Kidney tubule cell (primary cell): ENCODE results near the gene LRP2.
A peak's percentile ranks its signal among the peaks of the same experiment; 100 is the strongest.
"Not testable (repeated sequence)": the region's sequence is repeated elsewhere in the genome, so short reads cannot be mapped to it uniquely, and the experiment has no call there.

ENCODE experiments used
- DNase-seq: peaks from one replicate; pipeline ENCODE4 v3.0.0-alpha.2; 2018; ENCODE audit warnings: low spot score

The LRP2 gene

DNA sequence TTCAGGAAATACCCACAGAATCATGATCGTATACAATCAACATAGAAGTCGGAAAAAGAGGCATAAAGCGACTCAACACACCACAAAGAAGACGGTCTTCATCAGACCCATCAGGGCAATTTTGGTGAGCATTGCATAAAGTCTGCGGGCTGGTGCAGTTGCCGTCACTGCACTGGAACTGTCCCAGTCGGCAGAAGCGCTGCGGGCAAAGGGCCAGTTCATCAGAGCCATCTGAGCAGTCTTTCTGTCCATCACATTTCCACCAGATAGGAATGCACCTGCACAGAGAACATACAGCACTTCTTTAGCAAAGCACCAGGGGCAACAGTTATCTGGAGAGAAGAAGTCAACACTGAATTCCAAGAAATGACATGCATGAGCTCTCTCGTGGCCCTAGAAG, 187.2 kb downstream of the LRP2 start:
- no peak for DNase-seq

DNA sequence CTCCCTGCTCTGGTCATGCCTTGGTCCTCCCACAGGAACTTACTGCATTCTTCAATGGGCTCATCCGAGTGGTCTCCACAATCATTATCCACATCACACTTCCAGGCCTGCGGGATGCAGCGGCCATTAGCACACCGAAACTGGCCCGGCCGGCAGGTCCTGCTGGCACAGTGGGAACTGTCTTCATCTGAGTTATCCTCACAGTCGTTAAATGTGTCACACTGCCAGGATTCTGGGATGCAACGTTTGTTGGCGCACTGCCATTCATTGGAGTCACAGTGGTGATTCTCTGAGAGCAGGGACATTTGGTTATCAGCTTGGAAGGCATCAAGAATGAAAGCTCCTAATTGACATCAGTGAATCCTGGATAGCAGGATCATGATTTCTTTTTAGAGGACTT, 188.5 kb downstream of the LRP2 start:
- no peak for DNase-seq

DNA sequence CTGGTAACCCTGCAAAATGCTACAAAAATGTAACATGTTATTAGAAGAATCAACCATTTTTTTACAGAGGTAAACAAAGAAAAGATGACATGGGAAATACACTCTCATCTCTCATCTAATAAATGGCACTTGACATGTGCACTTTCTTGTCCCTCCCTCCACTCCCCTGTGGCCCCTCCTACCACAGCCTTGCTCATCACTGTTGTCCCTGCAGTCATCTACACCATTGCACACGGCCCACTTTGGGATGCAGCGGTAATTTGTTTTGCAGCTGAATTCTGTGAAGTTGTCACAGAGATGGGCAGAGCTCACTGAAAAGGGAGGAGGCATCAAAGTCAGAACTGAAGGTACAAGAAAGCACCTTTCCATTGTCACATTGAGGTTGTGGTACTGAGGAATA, 189.4 kb downstream of the LRP2 start:
- no peak for DNase-seq

DNA sequence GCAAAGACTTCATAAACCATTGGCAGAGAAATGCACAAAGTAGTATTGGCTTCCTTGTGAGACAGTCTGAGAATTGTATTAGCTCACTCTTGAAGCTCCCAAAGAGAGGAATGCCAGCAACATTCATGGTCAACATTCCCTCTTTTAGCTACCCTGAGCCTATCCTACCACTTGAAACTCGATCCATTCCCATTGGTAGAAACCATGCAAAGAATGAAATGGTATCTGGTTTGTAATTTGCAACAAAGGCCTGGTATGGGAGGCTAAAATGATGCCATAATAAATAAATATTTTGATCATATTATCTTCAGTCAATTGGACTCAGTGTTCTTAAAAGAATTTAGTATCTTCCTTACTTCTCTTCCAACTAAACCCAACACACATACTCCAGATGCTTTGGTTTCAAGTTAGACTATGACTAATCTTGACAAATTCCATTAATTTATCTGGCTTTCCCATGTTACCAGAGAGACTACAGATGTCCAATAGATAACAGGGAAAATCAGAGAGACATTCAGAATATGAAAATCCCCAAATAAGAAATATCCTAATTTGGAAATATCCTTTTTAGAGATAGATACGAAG, 190.1 kb downstream of the LRP2 start:
- DNase-seq, result peak; percentile 2

DNA sequence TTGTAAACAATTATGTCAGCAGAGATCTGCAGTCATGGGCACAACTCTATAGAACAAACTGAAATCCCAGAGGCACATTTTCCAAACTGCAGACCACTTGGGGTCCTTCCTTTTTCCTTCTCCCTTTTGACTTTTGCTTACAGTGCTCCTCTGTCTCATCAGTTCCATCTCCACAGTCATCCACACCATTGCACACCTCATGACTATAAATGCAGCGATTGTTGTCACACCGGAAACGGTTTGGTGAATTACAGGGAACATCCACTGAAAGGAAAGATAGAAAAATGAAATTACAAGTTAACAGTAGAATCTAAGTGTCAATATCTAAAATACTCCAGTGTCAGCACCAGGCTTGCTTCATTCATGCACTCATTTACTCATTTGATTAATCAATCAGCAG, 196.5 kb downstream of the LRP2 start:
- no peak for DNase-seq

DNA sequence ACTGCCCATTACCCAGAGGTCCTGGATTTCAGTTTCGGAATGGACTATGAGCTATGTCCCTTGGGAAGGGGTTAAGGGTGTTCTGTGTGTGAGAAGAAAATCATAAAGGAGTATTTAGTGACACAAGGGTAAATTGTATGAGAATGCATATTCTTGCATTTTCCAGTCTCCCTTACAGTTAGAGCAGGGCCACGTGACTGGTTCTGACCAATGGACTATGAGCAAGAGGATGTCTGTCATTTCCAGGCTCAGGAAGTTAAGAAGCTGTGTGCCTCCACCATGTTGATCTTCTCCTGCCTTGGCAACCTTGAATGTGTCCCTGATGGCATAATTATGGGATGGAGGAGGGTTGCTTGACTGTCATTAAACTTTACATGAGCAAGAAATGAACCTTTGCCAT, 198.0 kb downstream of the LRP2 start:
- no peak for DNase-seq

DNA sequence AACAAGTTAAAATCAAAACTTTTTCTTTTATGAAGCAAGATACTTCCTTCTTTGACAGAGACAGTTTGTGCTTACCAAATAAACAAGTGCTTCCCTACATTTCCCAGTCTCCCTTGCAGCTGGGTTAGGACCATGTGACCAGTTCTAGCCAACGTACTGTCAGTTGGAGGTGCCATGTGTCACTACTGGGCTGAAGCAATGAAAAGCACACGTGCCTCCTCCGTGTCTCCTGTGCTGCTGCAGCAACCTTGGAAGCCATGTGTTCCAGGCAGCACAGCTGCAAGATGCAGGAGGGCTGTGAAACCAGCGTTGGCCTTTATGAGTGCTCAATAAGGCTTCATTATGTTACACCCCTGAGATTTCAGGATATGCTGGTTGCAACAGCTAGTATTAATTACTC, 199.7 kb downstream of the LRP2 start:
- DNase-seq, result no peak

DNA sequence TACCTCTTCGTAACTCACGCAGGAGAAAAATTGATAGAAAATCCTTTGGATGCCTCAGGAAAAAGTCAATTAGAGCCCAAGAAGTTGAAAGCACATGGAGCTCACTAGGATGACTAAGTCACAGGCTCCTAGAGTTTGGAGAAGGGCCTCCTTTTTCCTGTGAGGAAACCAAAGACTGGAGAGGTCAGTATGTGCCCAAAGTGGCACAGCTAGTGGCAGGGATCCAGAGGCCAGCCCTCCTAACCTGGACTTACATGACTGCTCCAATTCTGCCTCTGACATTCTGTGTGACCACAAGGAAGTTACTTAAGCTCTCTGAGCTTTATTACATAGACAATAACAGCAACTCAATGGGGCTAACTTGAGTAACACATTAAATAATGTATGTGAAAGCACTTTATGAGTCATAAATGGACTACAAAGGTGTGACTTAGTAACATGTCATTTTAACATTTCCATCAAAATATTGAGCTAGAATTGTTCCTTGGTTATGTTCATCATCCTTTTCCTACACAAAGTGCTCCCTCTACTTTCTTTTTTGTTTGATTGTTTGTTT, 201.3 kb downstream of the LRP2 start:
- peak; percentile 30 for DNase-seq

DNA sequence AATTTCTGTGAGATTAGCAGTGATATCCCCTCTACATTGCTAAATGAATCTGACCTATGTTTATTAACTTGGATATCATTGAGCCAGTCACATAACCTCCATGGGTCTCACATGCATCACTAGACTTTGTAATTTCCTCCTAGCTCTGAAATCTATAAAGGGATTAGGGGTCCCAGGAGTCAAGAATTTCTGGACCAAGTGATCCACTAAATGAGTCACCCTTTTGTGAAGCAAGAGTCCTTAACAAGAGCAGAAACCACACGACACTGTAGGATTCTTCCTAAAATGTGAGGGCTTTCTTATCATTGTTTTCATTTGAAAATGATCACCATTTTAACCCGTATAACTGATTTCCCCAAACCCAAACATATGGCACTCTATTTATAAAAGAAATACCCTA, 202.6 kb downstream of the LRP2 start:
- peak; percentile 6 for DNase-seq

DNA sequence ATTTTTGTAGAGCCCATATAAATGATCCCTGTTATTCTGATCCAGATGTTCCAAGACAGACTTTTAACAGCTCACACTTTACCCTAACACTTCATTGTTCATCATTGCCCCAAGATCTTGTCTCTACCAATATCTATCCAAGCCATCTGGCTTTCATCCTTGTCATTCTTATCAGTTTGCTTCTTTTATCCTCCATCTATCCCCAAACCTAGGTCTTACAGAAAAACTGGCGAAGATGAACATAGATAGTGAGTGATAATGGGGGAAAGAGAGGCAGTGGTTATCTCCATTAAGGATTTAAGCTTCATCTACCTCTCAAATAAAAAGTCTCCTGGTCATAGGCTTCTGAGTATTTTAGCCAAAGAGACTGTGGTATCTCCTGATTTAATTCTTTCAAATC, 203.5 kb downstream of the LRP2 start:
- DNase-seq, result no peak

DNA sequence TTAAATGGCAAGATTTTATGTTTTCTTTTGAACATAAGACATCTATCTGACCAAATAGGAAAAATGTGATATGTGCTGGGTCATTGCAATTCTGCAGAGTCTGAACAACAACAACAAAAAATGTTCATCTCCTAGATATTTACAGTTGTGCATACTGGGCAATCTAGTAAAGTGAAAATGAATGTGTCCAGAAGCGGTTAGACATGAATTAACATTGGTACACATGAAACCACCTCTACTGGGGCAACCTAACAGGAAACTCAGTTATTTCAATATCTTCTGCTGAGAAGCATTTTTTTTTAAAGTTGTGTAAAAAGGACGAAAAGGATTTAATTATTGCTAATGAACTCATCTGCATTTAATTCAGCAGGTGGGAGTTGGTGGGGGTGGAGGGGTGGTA, 216.1 kb downstream of the LRP2 start:
- DNase-seq, result no peak

DNA sequence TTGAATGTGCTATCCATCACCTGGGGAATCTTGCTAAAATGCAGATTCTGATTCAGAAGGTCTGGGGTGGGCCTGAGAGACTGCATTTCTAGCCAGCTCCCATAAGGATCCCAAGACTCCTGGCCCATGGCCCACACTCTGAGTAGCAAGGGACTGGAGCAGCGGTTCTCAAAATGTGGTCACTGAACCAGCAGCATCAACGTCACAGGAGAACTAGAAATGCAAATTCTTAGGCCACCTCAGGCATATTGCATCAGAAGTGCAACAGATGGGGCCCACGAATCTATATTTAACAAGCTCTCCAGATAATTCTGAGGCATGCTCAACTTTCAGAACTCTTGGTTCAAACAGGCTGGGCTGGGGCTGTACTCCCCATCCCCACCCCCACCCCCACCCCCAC, 218.3 kb downstream of the LRP2 start:
- no peak for DNase-seq

DNA sequence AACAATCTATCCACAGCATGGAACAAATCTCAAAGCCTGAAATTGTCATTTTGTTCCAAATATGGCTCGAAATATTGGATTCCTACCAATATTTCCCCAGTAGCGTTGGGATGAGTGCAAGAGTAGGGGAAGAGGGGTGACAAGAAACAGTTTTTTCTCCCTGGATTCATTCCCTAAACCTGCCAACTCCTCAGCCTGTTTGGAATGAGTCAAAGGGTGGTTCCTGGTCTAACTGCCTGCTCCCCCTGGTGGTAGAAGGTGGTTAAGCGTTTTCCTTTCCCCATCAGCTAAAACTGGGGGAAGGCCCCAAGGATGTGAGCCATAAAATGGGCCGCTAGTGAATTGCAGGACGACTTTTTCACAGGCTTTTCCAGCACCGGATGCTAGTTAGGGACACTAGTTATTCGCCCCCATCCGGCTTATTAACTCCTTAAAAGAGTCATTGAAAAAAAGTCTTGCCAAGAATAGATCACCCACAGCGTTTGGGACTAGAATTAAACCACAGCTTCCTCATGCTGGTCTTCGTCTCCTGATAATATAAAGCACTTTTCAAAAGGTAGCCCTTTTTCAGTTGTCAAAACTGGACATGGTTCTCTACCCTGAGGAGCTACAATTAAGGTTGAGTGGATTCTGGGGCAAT, 220.5 kb downstream of the LRP2 start:
- peak; percentile 62 for DNase-seq

DNA sequence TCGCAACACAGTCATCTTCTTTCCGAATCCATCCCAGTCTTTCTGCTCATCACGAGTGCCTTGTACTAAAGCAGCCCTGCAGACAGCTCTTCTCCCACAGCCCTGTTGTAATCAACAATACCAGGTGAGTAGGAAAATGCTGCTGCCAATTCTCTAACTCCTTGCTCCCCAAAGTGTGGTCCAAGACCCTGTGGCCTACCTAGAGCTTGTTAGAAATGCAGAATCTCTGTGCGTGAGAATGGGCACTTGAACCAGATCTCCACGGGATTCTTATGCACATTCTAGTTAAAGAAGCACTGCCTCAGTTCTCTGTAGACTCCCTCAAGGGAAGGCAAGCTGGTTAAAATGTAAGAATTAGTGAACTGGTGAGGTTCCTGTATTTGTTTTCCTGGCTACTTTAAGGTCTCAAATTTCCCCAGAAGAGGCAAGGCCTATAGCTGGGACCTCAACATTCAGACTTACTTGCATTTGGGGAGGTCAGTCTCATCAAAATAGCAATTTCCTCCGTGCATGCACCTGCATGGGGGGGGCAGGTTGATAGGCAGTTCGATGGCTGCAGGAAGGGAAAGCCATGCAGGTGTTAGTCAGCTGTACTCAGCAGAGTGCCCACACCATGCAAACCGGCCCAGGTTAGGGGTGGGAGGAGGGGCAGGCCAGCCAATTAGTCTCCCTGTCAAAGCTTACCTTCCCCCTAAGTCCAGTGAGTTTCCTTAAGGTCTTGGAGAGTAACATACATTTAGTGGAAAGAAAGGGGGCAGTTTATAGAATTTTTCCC, 222.2 kb downstream of the LRP2 start:
- DNase-seq, result no peak

DNA sequence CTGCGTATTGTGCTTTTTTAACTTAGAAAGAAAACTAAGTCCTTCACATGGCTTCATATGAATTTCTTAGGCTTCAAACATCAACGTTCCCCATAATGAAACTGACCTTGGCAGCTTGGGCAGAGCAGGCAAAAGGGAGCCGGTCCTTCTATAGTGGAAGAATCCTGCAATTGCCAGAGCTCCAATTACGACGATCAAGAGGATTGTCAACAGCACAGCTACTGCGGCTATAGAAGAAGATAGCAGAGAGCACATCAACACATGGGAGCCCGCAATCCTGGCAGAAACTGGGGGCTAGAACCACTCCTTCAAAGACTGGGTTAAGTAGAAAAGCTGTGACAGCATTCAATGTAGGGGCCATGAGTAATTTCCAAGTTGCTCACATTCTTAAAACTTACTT, 223.2 kb downstream of the LRP2 start:
- DNase-seq, result no peak

DNA sequence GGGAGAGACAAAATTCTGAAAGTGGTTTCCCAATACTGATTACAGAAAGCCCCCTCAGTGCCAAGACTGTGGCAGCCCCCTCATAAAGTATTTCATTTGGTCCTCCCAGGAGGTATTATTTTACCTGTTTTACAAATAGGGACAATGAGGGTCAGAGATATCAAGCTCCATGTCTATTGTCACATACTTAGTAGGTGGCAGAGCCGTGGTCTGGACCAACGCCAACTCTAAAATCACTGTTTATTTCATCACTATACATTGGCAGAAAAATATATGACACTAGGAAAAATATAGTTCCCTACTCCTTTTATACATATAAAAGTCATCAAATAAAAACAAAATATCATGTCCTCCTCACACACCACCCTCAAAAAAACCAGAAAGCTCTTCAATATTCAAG, 224.4 kb downstream of the LRP2 start:
- DNase-seq, result no peak

DNA sequence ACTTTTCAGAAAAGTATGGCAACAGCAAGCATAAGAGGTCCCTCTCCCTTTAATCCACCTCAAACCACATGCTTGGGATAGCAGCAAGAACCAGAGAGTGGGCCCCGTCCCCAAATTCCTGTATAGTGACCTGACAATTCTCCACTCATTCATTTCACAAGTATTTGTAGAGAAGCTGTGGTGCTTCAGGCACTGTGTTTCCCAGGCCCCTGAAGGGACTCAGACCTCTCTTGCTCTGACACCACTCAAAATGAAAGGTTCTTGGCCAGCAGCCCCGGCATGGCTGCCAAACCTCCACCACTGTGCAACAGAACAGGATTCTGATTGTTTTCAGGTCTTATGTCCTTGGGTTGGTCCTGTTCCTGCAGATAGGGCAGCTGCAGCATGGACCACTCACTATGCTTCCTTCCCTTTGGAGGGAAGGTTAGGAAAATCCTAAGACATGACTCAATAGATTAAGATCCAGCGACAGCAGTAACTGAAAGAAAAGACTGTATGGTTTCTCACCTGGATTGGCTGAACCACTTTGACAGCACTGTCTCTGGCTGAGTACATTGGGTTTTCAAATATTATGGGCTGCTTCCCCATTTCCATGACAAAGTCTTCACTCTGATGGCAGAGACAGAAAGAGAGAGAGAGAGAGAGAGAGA, 225.3 kb downstream of the LRP2 start:
- no peak for DNase-seq

DNA sequence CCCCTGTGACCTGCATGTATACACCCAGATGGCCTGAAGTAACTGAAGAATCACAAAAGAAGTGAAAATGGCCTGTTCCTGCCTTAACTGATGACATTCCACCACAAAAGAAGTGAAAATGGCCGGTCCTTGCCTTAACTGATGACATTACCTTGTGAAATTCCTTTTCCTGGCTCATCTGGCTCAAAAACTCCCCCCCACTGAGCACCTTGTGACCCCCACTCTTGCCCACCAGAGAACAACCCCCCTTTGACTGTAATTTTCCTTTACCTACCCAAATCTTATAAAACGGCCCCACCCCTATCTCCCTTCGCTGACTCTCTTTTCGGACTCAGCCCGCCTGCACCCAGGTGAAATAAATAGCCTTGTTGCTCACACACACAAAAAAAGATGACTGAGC, 225.9 kb downstream of the LRP2 start:
- DNase-seq, result not testable (repeated sequence)

DNA sequence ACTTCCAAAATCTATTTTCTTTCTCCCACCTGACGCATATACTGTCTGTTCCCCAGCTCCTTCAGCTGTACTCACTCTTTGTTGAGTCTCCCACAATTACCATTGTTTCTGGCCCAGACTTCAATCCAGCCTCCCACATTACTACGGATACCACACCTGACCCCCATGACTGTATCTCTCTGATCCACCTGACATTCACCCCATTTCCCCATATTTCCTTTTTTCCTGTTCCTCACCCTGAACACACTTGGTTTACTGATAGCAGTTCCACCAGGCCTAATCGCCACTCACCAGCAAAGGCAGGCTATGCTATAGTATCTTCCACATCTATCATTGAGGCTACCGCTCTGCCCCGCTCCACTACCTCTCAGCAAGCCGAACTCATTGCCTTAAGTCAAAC, 228.1 kb downstream of the LRP2 start:
- DNase-seq, result not testable (repeated sequence)

DNA sequence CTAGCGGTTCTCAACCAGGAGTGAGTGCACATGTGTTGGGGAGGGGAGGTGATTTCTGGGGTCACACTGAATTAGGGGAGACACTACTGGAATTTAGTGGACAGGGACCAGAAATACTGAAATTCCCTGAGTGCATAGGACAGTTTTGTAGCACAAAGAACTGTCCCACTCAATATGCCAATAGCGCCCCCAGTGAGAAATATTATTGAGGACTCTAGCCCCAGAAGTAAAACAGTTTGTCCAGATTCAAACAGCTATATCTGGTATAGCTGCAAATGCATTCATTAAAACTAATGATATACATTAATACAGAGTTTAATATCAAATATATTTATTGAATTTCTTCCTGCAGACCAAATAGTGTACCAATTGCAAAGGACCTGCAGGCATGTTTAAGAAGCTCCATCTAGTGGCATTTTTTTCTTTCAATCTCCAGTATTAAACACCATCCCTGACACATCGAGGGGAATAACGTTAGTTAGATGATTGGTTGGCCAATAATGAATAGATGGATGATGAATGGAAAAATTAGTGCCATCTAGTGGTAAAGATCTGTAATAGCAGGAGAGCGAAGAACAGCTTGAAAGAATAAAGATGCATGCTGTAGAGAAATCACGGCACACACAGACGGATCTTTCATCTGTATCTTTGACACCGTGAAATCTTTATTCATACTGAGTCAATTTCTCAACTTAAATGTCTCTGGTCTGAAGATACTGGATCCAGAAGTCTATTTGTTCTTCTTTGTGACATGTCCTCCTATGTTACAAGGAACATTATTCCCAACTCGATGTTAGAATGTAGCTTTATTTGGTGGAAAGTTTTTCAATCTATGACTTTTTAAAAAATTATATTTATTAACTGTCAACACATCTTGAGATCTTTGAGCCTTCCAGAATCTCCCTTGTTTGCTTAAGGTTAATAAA, 230.5 kb downstream of the LRP2 start:
- peak; percentile 82 for DNase-seq

DNA sequence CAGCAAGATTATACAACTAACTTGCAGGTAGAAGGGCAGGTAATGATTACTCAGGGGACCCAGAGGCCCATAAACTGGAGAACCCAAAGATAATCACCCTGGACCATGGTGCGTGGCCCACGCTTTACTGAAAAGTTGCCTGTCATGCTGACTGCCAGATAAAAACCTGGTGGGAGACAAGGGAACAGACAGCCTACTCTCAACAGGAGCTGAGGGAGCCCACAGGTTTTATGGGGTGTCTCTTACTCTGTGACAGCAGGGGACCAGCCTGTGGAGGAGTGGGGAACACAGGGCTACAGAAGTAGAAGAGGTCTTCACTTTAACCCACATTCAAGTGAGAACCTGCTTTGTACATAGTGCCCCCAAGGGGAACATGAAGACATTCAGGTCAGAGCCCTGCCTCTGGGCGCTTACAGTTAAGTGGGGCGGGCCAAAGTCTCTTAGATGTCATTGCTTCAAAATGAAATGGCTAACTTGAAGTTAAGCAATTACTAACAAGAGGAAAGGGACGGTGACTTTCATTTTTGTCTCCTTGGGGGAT, 232.6 kb downstream of the LRP2 start:
- DNase-seq, result no peak
